MM.1S (cell line): ENCODE data around the gene SGSH.

Experiments used
- DNase-seq: peaks from one replicate; pipeline ENCODE4 v3.0.0-alpha.2; 2015
- H2AFZ ChIP-seq: fragments of 300-600 bp; sonication (generic); 2 replicates; pipeline ENCODE4 v1.6.0; 2016; ENCODE audit warnings: antibody characterized with exemption, low read length
- H3F3A ChIP-seq: fragments of 300-600 bp; sonication (generic); 2 replicates; pipeline ENCODE4 v1.6.1; 2016; ENCODE audit warnings: mild to moderate bottlenecking, antibody characterized with exemption, low read length, moderate library complexity, mixed read lengths; ENCODE audit not compliant: insufficient read depth
- H3K27ac ChIP-seq: fragments of 300-600 bp; sonication (generic); 2 replicates; pipeline ENCODE4 v1.5.1; 2016; ENCODE audit warnings: mild to moderate bottlenecking, low read length
- H3K27me3 ChIP-seq: fragments of 300-600 bp; sonication (generic); replicated peaks from 2 replicates; pipeline ENCODE4 v1.6.0; 2016; ENCODE audit warnings: low read length; ENCODE audit not compliant: insufficient read depth
- H3K36me3 ChIP-seq: fragments of 300-600 bp; sonication (generic); replicated peaks from 2 replicates; pipeline ENCODE4 v1.6.1; 2016; ENCODE audit warnings: mild to moderate bottlenecking, low read length, mixed read lengths; ENCODE audit not compliant: insufficient read depth
- H3K4me1 ChIP-seq: fragments of 300-600 bp; sonication (generic); 2 replicates; pipeline ENCODE4 v1.6.1; 2016; ENCODE audit warnings: low read length, mixed read lengths
- H3K4me2 ChIP-seq: fragments of 300-600 bp; sonication (generic); 2 replicates; pipeline ENCODE4 v1.6.0; 2016; ENCODE audit warnings: low read depth, low read length
- H3K4me3 ChIP-seq: fragments of 300-600 bp; sonication (generic); 2 replicates; pipeline ENCODE4 v1.5.1; 2016; ENCODE audit warnings: low read length, mixed read lengths
- H3K79me2 ChIP-seq: fragments of 300-600 bp; sonication (generic); 2 replicates; pipeline ENCODE4 v1.6.1; 2016; ENCODE audit warnings: mixed run types, low read length, mixed read lengths
- H3K9ac ChIP-seq: fragments of 300-600 bp; sonication (generic); 2 replicates; pipeline ENCODE4 v1.6.1; 2016; ENCODE audit warnings: low read length, mixed read lengths
- H3K9me2 ChIP-seq: fragments of 300-600 bp; sonication (generic); replicated peaks from 2 replicates; pipeline ENCODE4 v1.6.1; 2016; ENCODE audit warnings: mild to moderate bottlenecking, low read length, mixed read lengths; ENCODE audit not compliant: insufficient read depth
- H3K9me3 ChIP-seq: fragments of 300-600 bp; sonication (generic); replicated peaks from 2 replicates; pipeline ENCODE4 v1.6.1; 2016; ENCODE audit warnings: mild to moderate bottlenecking, low read length, mixed read lengths; ENCODE audit not compliant: insufficient read depth
- H4K20me1 ChIP-seq: fragments of 300-600 bp; sonication (generic); 2 replicates; pipeline ENCODE4 v1.6.1; 2016; ENCODE audit warnings: mild to moderate bottlenecking, low read length, moderate library complexity, mixed read lengths; ENCODE audit not compliant: insufficient read depth
- CTCF ChIP-seq: fragments of 300-600 bp; sonication (generic); IDR thresholded peaks from 2 replicates; pipeline ENCODE4 v1.5.1; 2016; ENCODE audit warnings: antibody characterized with exemption, low read length, mixed read lengths
- EZH2 ChIP-seq: fragments of 300-600 bp; sonication (generic); optimal IDR thresholded peaks from 2 replicates; pipeline ENCODE3; 2017; ENCODE audit warnings: low read depth, mild to moderate bottlenecking, antibody characterized with exemption, low read length, mixed read lengths
- EZH2phosphoT487 ChIP-seq: fragments of 300-600 bp; sonication (generic); IDR thresholded peaks from 2 replicates; pipeline ENCODE4 v1.6.1; 2018; ENCODE audit warnings: antibody characterized with exemption, low read length

Gene SGSH

DNA sequence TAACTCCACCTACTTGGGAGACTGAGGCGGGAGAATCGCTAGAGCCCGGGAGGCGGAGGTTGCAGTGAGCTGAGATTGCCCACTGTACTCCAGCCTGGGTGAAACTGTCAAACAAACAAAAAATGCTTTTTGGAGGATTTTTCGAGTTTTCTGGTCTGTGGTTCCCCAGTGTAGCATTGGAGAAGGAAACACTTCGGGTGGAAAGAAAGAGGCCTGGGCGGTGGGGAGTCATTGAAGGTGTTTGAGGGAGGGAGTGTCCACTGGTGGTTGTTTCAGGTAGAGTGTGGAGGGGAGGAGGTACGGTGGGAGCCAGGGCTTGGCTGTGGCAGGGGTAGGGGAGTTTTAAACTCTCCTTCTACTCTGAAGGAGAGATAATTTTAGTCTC lies 41.8 kb upstream of the SGSH start:
- Histone ChIP-seq H3K9me2 (no peaks in the 10 kb centered on the region), H3K9ac (no peak overlapping the region), H3K79me2 (peaks cover 28% of the 10 kb centered on the region), H3K4me3 (peak overlapping the region; percentile 80; the same call in 1 of the 2 replicates), H4K20me1 (no peaks in the 10 kb centered on the region), H3K27me3 (no peaks in the 10 kb centered on the region), H3K36me3 (no peaks in the 10 kb centered on the region), H3K4me1 (peaks cover 20% of the 10 kb centered on the region), H2AFZ (no peak overlapping the region), H3F3A (peaks cover 44% of the 10 kb centered on the region), H3K27ac (peak overlapping the region; percentile 70; the same call in 1 of the 2 replicates), H3K4me2 (peak overlapping the region; percentile 99; the same call in 1 of the 2 replicates), H3K9me3 (no peaks in the 10 kb centered on the region)
- no peak for DNase-seq
- TF ChIP-seq CTCF (no peak), EZH2phosphoT487 (no peak), EZH2 (no peak)

DNA sequence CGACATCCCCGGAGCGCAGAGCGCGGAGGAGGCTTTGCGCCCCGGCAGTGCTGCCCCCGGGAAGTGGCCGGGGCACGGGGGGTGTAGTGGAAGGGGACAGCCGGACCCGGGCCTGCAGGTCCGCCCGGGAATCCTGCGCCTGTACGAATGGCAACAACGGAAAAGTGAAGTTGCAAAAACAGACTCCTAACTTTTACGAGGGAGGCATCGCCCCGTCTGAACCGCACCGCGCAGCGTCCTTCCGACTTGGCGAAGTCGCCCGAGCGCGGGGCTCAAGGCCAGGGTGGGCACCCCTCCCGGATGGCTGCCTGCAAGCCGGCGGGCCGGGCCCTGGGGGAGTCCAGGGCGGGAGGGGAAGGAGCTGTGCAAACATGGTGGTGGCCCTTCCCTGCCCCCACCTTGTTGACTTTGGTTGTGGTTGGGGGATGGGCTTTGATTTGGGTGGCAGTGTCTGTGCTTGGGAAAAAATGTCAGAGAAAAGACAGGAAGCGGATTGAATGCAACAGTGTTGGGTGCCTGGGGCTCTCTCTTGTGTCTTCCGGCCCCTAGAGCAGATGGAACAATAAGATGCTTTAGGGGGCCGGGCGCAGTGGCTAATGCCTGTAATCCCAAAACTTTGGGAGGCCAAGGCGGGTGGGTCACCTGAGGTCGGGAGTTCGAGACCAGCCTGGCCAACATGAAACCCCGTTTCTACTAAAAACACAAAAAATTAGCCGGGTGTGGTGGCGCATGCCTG lies 41.2 kb upstream of the SGSH start:
- H2AFZ ChIP-seq, result peak overlapping the region; percentile 46; the same call in 1 of the 2 replicates
- H3K36me3 ChIP-seq, result no peaks in the 10 kb centered on the region
- peaks cover 28% of the 10 kb centered on the region for H3K79me2 ChIP-seq
- peaks cover 20% of the 10 kb centered on the region for H3K4me1 ChIP-seq
- H3K27me3 ChIP-seq, result no peaks in the 10 kb centered on the region
- H3F3A ChIP-seq, result peaks cover 44% of the 10 kb centered on the region
- peak overlapping the region; percentile 79 for H3K9ac ChIP-seq
- H3K4me3 ChIP-seq, result peak overlapping the region; percentile 80
- H4K20me1 ChIP-seq, result no peaks in the 10 kb centered on the region
- H3K4me2 ChIP-seq, result peak overlapping the region; percentile 99
- TF ChIP-seq EZH2, result no peak
- peak; percentile 42 for DNase-seq
- H3K9me2 ChIP-seq, result no peaks in the 10 kb centered on the region
- no peaks in the 10 kb centered on the region for H3K9me3 ChIP-seq
- H3K27ac ChIP-seq, result peak overlapping the region; percentile 70; the same call in 1 of the 2 replicates

DNA sequence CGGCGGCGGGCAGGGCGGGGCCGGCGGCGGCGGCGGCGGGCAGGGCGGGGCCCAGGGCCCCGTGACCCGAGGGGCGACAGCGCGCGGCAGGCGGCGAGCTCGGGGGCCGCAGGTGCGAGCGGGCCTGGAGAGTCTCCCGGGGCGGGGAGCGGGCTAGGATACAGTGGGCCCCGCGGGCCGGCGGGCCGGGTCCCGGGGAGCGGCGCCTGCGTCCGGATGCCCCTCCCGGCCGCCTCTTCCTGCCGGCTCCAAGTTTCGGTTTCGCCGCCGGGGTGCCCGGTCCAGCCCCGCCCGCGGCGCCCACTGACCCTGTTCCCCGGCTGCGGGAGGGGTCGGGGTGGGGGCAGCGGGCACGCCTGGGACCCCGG lies 40.6 kb upstream of the SGSH start, which contains the start of gene RNF213:
TSS of gene RNF213 (plus strand) at position 62 of the 368 bp plus-strand sequence. CDS start 2,830 bp downstream, outside the sequence.
- Histone ChIP-seq H3K27me3 (no peaks in the 10 kb centered on the region), H4K20me1 (no peaks in the 10 kb centered on the region), H3K36me3 (no peaks in the 10 kb centered on the region), H3F3A (peaks cover 44% of the 10 kb centered on the region), H3K4me3 (peak within 1 kb of the TSS; percentile 80), H3K79me2 (peaks cover 23% of the 10 kb centered on the region), H3K9me3 (no peaks in the 10 kb centered on the region), H2AFZ (peak within 1 kb of the TSS; percentile 46; the same call in 1 of the 2 replicates), H3K9ac (peak within 1 kb of the TSS; percentile 79), H3K4me2 (peak within 1 kb of the TSS; percentile 99), H3K9me2 (no peaks in the 10 kb centered on the region), H3K4me1 (peaks cover 20% of the 10 kb centered on the region), H3K27ac (peak within 1 kb of the TSS; percentile 70; the same call in 1 of the 2 replicates)
- DNase-seq, result peak; percentile 46
- TF ChIP-seq CTCF (no peak), EZH2phosphoT487 (no peak), EZH2 (no peak)

DNA sequence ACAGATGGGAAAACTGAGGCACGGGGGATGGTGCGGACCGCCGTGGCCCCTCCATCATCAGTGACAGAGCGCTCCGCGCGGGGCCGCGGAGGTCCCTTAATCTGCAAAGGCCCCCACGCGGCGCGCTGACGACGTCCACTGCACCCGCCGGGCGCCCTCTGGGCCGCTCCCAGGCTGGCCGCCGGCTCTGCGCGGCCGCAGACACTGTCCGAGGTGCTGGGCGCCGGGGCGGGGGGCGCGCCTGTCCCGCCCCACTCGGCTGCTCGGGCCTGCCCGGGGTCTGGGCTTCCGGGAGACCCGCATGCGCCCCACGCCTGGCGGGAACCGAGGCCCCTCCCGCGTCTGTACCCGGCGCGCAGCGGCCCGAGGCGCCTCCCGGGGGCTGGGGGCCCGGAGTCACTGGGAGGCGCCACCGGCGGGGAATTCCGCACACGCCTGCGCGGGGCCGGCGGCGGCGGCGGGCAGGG lies 40.0 kb upstream of the SGSH start:
- H3K27ac ChIP-seq, result peak overlapping the region; percentile 48; the same call in 1 of the 2 replicates
- peak; percentile 83 for DNase-seq
- H3K4me3 ChIP-seq, result peak overlapping the region; percentile 55
- TF ChIP-seq EZH2 (no peak), CTCF (no peak), EZH2phosphoT487 (no peak)
- H4K20me1 ChIP-seq, result no peaks in the 10 kb centered on the region
- peaks cover 48% of the 10 kb centered on the region for H3F3A ChIP-seq
- no peaks in the 10 kb centered on the region for H3K9me3 ChIP-seq
- peaks cover 24% of the 10 kb centered on the region for H3K4me1 ChIP-seq
- H3K36me3 ChIP-seq, result no peaks in the 10 kb centered on the region
- H2AFZ ChIP-seq, result 0 out of 2 replicates have a peak overlapping the region, but pooled peaks have one; percentile 33
- no peaks in the 10 kb centered on the region for H3K27me3 ChIP-seq
- peak overlapping the region; percentile 62 for H3K4me2 ChIP-seq
- peaks cover 16% of the 10 kb centered on the region for H3K79me2 ChIP-seq
- H3K9ac ChIP-seq, result peak overlapping the region; percentile 59; the same call in 1 of the 2 replicates
- H3K9me2 ChIP-seq, result no peaks in the 10 kb centered on the region
